Activated T-cell treated with anti-CD3 and anti-CD28 coated beads for 24 hours (primary cell): Measurements from ENCODE around the gene ARHGAP25.
A peak's percentile ranks its signal among the peaks of the same experiment; 100 is the strongest.

Experiments used
- DNase-seq: peaks from one replicate; pipeline ENCODE4 v3.0.0-alpha.2; 2020; ENCODE audit warnings: low read depth

ARHGAP25 gene

DNA sequence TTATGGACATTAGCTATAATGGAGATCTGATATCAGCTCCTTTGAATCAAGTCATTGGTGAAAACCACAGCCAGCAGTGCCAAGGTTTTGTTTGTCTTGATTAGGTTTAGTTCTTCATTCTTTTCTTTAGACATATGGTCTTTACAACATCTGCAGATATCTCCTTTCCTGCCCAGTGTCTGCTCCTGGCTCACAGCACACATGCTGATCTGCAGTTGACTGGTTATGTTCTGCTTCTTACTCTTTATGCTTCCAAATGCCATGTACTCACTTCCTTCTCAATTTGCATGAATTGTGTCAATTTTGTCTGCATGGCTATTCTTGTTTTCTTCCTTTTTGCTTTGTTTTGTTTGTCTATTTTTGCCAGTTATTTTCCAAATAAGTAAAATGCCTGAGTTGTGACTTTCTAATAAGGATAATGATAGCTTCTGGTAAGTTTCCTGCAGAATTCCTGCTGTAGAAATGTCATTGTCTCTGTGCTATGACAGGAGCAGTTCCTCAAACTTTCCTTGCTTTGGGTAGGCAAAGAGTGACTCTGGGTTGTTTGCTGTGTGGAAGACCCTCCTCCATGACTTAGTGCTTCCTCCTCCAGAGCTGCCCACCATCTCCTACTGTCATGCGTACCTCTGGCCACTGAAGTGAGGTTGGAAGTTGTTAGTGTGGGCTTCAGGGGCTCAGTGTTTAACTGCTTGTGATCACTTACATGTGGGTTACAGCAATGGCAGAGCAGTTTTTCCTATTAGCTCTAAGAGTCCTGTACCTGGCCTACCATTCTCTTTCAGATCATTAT lies 8.2 kb downstream of the ARHGAP25 start:
- DNase-seq, result no peak

DNA sequence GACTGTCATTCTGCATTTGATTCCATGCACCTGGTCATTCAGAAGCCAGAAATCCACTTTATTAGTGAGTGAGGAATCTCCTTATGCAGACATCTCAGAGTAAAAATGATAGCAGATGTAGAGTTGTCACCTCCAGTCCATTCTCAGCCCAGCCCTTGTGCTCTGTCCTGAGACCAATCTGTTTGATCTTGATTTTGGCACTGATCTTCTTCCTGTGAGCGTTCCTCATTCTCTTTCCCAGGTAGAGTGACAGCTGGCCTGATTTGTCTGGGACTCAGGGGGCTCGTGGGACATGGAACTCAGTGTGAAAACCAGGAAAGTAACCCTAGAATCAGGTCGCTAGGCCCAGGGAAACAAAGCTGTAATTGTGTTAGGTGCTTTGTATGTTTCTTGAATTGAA lies 8.9 kb downstream of the ARHGAP25 start:
- no peak for DNase-seq

DNA sequence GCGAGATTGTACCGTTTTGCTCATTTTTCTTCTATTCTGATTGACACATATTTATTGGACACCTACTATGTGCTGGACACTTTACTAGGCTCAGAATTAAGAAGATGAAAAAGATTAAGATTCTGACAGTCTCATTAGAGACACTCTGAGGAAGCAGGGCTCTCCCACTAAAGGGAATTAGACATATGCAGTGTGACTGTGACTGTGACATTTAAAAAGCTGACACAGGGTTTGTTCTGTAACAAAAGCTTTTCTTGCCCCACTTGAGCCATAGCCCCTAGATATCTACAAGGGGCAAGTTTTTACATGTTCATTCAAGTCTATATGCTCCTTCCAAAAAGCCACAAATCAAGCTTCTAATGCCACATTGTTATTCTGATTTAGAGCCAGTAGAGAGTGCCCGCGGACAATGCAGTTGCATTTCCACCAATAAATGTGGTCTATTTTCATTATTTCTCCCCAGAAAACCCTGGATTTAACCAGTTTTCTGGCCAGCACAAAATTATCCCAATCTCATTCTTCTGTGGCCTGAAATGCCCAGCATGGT lies 9.8 kb downstream of the ARHGAP25 start:
- no peak for DNase-seq

DNA sequence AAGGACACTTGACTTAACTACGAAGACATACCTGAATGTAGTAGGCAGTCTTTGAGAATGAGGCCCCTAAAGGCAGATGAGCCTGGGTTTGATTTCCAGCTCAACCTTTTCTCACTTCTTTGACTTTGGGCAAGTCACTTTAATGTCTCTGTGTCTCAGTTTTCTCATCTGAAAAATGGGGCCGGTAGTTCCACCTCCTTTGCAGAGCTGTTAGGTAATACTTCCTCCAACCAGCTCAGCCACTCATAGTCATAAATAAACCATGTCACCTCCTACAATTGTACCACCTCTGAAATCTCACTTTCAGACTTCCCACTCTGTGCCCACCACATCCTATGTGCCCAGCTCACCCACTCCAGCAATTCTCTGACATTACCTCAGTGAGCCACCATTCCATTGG lies 10.4 kb downstream of the ARHGAP25 start:
- no peak for DNase-seq

DNA sequence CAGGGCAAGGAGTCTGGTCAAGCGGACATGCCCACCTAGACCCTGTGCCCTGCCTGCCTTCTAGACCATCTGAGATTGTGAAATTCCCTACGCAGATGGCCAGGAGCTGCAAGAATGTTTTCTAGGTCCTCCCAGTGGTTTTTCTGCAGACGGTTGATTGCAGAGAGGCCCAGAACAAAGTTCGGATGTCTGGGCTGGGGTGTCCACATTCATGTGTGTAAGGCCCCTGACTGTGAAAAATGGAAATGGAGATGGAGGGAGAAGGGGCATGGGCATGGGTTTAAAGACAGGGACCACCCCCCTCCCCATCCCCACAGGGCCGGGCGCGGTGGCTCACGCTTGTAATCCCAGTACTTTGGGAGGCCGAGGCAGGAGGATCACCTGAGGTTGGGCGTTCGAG lies 11.8 kb downstream of the ARHGAP25 start:
- no peak for DNase-seq

DNA sequence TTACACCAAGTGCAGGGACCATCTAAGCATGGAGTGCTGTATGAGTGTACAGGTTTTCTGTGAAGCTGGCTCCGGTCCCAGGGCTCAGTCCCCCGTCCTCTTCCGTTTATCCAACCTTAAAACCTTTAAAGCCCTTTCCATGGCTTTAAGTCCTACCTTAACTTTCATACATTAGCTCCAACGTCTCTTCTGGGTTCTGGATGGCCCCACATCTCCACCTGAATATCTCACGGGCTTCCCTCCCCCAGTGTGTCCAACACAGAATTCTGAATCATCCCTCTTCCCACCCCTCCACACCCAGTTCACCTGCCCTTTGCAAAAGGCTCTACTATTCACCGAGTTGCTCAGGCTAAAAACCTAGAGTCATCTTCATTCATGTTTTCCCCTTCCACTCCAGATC lies 12.8 kb downstream of the ARHGAP25 start:
- DNase-seq, result no peak

DNA sequence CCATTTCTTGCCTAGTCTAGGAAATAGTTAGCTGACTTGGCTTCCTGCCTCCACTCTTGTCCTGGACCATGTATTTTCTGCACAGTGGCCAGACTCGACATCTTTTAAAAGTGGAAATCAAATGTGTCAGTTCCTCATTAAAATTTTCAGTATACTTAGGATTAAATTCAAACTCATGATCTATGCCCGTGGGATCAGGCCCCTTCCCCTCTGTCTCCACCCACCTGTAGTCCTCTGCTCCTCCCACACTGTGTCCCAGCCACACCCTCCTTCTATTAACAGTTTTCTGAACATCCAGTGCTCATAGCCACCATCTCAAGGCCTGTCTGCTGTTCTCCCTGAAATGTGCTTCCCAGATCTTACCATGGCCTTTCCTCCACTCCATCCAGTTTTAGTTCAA lies 13.3 kb downstream of the ARHGAP25 start:
- DNase-seq, result no peak

DNA sequence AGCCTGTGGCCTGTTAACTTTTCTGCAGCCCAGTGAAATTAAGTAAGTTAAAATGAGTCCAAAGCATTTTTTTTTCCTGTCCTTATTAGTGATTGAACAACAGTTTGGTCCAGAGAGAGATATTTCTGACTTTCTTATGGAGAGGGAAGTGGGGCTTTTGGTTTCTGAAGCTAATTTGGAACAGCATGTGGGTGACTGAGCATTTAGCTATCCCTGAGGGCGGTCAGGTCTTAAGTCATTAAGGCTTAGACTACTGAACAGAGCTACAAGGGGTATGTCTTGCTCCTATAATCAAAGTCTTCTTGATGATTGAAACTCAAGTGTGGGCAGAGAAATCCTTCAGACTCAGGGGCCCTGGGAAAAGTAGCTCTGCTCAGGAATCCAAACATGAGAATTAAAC lies 14.0 kb downstream of the ARHGAP25 start:
- no peak for DNase-seq

DNA sequence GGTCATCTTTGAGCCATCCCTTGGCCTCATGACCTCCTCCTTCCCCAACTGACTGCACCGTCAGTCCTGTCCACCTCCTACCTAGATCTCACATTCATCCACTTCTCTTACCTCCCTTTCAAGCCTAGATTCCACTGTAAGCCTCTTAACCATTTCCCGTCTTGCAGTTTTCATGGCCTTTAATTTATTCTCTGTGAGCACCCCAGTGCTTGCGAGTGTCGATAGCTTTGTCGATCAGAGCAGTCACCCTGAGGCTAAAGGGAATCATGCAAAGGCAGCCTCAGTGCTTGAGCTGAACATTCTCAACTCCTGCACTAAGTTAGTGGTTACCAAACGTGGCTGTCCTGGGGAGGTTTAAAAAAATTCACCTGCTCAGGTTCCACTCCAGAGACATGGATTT lies 14.7 kb downstream of the ARHGAP25 start:
- no peak for DNase-seq

DNA sequence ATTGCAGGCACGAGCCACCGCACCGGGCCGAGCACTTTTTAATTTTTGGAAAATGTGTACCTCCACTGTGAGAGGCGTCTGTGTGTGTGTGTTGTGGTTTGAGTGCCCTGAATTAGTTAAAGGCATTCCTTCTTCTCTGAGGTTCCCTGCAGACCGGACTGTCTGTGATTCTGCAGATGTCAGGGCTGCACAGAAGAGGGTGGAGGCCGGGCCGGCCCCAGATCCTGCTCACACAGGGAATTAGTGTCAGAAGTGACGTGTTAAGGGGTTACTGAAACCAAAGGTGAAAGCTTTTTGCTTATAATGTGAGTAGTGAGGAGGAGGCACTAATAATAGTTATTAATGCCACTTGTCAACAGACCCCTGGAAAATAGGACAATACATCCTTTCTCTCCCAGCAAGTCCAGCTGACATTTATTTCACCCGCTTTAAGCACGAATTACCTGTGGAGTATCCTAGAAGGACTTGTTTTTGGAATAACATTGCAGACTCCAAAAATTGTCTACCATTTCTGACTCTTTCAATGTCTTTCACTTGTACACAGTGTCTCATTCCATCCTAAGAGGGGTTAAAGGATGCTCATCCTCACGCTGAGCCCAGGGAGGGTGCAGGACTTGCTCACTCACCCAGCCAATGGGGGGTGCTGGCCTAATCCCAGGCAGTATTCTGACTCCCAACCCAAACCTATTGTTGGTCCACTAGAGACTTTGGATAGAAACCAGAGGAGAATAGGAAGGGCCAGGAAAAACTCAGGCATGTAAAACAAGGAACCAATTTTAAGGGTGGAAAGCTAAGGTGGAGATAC lies 16.2 kb downstream of the ARHGAP25 start:
- DNase-seq, result no peak

DNA sequence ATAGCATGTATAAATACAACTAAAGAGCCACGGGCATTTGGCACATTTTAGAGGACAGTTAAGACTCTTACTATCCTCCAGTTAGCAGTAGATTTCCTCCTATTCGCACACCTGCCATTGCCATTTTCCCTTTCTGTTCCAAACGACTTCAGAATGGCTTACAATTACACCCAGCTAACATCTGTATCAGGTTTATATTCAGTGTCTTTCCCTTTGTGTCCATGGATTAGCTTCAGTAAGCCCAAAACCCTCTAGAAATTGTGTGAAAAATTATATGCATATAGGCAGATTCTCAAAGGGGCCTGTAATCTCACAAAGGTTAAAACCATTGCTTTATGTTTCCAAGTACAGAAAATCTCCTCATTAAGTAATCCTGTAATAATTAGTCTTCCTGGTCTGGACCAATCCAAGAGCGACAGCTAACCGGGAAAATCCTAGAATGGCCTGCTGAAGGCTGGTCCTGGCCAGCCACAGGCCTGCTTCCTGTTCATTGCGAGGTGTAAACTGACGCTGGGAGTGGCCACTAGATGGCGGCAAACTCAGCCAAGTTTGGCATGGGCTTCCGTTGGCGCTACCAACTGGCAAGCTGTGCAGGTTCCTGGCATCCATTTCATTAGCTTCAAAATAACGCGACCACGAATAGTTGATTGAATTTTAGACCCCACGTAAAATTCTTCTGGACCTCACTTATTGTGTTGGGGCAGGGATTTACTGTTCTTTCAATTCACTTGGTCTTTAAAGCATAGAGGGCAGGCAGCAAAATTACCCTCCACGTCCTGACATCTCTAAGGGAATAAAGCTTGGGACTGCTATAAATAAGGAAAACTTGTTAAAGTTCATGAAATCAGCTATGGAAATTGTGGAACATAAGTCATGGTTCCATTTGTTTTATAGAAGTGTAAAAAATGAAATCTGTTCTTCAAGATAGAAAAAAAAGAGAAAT lies 17.1 kb downstream of the ARHGAP25 start:
- peak; percentile 86 for DNase-seq

DNA sequence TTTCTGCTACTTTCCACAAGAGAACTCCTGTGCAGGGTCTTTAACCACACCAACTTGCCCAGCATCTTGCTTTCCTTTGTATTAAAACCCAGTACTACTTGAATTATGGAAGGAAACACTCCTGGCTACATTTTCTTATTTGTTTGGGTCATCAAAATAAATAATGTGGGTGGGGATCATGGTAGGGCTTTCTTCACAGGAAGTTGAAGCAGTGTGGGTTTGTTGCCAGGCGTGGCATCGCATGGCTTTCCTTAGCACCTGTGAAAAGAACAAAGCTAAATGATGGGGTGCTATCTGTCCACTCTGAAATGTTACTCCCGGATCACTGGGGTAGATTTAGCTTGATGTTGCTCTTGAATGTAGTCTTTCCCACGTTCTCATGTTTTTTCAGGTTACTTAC lies 18.7 kb downstream of the ARHGAP25 start:
- no peak for DNase-seq

DNA sequence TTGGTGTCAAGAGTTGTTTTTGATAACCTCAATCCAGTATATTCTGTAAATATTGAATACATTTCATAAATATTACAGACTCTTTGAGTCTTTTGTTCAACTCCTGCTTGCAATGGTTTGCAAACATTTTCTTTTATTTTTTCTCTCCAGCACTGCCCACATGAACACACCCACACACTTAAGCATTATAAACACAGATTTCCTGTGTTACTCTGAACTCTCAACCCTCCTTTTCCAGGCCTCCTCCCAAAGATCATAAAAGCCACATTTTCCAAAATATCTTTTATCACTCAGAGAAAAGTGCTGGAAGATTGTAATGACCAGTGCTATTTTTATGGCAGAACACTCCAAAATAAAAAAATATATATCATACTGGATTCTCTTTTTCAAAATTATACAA lies 20.5 kb downstream of the ARHGAP25 start:
- DNase-seq, result no peak

DNA sequence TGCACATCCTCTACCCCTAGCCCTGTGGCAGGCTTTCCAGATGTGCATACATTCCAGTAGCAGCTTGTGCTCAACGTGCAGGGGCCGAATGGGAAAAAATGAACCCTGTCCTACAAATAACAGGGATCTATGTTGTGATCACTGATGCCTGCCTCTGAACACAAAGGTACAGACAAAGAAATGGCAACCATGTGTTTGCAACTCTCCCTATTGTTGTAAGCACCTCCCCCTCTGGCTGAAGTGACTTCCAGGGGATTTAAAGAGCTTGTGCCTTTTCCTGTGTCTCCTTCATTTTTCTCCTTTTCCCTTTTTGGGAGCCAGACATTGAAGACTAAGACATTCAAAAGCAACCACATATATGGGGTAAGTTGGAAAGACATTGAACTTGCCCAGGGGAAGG lies 21.6 kb downstream of the ARHGAP25 start:
- DNase-seq, result no peak

DNA sequence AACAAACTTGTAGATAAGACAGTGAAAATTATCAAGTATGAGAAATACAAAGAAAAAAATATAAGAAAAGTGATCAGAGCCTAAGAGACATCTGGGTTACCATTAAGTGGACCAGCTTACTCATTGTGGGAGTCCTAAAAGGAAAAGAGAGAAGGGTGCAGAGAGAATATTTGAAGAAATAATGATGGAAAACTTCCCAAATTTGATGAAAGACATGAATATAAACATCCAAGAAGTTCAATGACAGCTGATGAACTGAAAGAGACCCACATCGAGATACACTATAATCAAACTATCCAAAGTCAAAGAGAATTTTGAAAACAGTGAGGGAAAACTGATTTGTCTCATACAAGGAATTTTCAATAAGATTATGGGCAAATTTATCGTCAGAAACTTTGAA lies 22.5 kb downstream of the ARHGAP25 start:
- DNase-seq, result no peak

DNA sequence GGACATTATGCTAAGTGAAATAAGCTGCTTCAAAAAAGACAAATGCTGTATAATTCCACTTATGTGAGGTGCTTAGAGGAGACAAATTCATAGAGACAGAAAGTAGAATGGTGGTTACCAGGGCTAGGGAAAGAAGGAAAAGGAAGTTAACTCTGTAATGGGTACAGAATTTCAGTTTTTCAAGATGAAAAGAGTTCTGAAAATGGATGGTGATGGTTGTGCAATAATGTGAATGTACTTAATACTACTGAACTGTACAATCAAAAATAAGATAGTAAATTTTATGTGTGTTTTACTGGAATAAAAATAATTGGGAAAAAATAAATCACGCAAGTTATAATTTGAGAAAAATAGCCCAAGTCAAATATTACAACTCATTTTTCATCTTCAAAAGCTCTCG lies 27.5 kb downstream of the ARHGAP25 start:
- no peak for DNase-seq

DNA sequence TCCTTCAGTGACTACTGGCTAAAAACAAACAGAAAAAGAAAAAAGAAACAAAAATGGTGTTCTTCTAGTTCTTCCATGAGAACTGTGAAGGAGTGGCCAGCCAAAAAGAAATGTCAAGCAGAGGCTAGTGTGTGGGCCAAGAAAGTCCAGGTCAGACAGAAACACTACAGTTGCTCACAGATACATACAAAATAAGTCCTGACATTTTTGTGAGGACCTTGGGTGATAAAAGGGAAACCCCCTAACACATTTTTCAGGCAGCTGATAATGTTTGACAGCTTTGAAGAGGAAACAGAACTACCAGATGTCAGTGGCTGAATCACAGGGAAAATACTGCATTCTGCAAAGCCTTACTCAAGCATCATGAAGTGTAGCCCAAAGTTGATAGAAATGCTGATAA lies 28.1 kb downstream of the ARHGAP25 start:
- DNase-seq, result no peak

DNA sequence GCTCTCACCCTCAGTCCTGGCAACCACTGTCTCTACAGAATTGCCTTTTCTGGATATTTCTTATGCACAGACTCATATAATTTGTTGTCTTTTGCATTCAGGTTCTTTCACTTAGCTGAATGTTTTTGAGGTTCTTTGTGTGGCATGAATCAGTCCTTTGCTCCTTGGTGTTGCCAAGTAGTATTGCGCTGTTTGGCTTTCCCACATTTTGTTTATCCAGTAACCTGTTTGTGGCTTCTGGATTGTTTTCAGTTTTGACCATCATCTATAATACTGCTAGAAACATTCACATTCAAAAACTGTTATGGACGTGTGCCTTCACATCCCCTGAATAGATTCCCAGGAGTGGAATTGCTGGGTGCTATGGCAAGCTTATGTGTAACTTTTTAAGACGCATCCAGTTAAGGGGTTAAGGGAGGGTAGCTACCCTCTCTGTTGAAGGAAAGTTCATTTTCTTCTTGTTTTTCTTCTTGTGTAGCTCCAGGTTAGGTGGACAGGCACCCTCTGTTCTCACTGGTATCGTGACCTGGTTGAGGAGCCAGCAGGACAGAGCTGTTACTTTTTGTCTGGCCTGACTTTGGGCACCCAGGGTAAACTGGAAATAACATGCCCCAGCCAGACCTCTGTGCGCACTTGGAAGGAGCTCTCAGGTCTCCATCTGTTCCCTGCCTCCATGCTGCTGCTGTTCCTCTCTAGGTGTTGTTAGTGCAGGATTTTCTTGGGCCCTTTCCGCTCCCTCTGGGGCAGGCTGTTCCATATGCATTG lies 29.6 kb downstream of the ARHGAP25 start:
- DNase-seq, result no peak

DNA sequence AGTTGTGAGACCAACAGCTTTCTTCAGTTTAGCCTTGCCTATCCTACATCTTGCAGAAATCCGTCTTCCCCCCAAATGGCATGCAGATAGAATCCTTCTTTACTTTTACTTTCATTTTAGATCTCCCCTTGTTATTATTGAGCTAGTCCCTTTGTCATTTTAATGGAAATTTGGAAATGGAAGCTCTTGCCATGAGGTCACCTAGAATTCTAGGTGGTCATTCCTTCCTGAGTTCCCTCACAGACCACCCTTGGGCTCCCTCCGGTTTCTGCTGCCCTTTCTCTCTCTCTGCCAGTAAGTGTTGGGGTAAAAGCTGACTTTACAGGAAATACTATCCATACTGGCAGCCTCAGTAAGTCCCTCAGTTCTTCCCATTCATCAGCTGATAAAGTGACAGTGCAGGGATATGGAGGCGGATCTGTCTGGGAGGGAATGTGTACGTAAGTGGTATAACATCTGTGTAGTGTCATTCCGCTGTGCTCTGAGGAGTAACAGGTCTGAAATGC lies 30.2 kb downstream of the ARHGAP25 start:
- no peak for DNase-seq

DNA sequence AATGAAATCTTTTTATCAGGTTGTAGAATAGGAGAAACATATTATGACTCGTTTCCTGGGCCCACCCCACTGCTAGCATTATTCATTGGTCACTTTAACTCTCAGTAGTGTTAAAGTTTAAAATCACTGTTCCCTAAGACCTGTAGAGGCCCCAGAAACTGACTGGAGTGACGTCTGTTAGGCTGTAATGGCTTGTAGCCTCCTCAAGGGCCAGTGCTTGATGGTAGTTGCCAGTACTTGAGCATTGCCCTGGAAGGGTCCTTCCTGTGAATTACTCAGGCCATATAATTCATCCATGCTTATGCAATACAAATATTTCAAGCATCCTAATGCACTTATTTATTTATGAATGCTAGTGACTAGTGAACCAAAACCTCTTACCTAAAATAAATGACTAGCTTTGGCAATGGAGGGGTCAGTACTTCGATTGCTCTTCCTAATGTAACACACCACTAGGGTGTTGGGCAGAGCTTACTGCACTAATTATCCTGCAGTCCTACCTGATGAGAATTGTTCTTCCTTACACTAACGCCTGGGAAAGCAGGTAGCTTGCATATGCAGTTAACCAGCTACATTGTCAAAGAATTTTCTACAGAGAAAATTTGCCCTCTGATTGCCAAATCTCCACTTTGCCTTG lies 31.2 kb downstream of the ARHGAP25 start:
- DNase-seq, result no peak

DNA sequence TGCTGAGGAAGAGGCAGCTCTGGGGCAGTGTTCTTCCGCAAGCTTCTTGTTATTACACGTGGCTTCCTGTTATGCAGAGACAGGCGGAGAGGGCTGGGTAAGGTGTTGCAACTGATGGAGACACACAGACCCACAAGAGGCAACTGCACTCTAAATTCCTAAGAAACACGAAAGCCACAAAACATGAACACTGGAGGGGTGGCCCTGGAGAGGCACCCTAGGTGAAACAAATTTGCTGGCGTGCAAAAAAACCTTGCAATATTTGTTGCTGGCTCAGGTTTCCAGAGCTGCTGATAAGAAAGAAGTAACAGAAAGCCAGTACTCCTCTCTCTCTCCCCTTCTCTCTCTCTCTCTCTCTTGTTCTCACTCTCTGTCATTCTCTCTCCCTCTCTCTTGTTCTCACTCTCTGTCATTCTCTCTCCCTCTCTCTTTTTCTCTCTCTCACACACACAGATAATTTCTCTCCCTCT lies 31.8 kb downstream of the ARHGAP25 start:
- peak; percentile 54 for DNase-seq
